ENCODE measurements around the gene GALNT17.

The GALNT17 gene

GRCh38 chr7:71404726-71405345 is 272.9 kb downstream of the GALNT17 start:
- no peak for DNase-seq

GRCh38 chr7:71408271-71408670 is 276.3 kb downstream of the GALNT17 start:
- no peak for DNase-seq

- DNase-seq, result no peak
These were observed 277.7 kb downstream of the GALNT17 start for GRCh38 chr7:71409550-71410157.

- DNase-seq, result no peak
These were observed 279.5 kb downstream of the GALNT17 start for GRCh38 chr7:71411475-71411874.

- no peak for DNase-seq
These were observed 282.5 kb downstream of the GALNT17 start for GRCh38 chr7:71414490-71414889.

GRCh38 chr7:71419546-71420337 is 287.8 kb downstream of the GALNT17 start:
- DNase-seq, result no peak

GRCh38 chr7:71422104-71422503 is 290.2 kb downstream of the GALNT17 start:
- no peak for DNase-seq

GRCh38 chr7:71424166-71425035 is 292.5 kb downstream of the GALNT17 start:
- no peak for DNase-seq

GRCh38 chr7:71429083-71429482 is 297.1 kb downstream of the GALNT17 start:
- no peak for DNase-seq

GRCh38 chr7:71430246-71430645 is 298.3 kb downstream of the GALNT17 start:
- no peak for DNase-seq

GRCh38 chr7:71439321-71439720 is 307.4 kb downstream of the GALNT17 start:
- DNase-seq, result no peak

- DNase-seq, result no peak
These were observed 310.7 kb downstream of the GALNT17 start for GRCh38 chr7:71442492-71443190.

GRCh38 chr7:71443191-71443530 is 311.2 kb downstream of the GALNT17 start:
- DNase-seq, result no peak

- no peak for DNase-seq
These were observed 312.2 kb downstream of the GALNT17 start for GRCh38 chr7:71444130-71444529.

- DNase-seq, result no peak
These were observed 321.7 kb downstream of the GALNT17 start for GRCh38 chr7:71453630-71454029.

GRCh38 chr7:71454981-71455380 is 323.0 kb downstream of the GALNT17 start:
- no peak for DNase-seq

- DNase-seq, result no peak
These were observed 325.1 kb downstream of the GALNT17 start for GRCh38 chr7:71457021-71457420.

- DNase-seq, result no peak
These were observed 326.1 kb downstream of the GALNT17 start for GRCh38 chr7:71457846-71458590.

GRCh38 chr7:71459132-71459531 is 327.2 kb downstream of the GALNT17 start:
- no peak for DNase-seq

GRCh38 chr7:71461572-71461971 is 329.6 kb downstream of the GALNT17 start:
- DNase-seq, result no peak

GRCh38 chr7:71465741-71466189 is 333.8 kb downstream of the GALNT17 start:
- DNase-seq, result no peak

Data from stimulated activated CD8-positive, alpha-beta memory T cell treated with anti-CD3 and anti-CD28 coated beads, Interleukin-4, amount 100 ng/mL, for 48 hours (primary cell).